Effector memory CD4-positive, alpha-beta T cell (primary cell): Measurements from ENCODE around the gene LPCAT4.

ENCODE experiments used
- DNase-seq, 3 donors: peaks; one replicate each; pipeline ENCODE4 v3.0.0-alpha.2; 2020
- H3K27ac ChIP-seq: 2 replicates; pipeline ENCODE4 v1.7.0; 2013; ENCODE audit warnings: mild to moderate bottlenecking, low read length, moderate library complexity; ENCODE audit not compliant: insufficient read depth, poor library complexity, severe bottlenecking
- H3K27me3 ChIP-seq: replicated peaks from 2 replicates; pipeline ENCODE4 v1.7.0; 2013; ENCODE audit warnings: mild to moderate bottlenecking, low read length; ENCODE audit not compliant: insufficient read depth, control insufficient read depth, poor library complexity, severe bottlenecking
- H3K36me3 ChIP-seq: 2 replicates; pipeline ENCODE4 v1.7.0; 2013; ENCODE audit warnings: mild to moderate bottlenecking, low read length, moderate library complexity; ENCODE audit not compliant: control insufficient read depth, insufficient read depth
- H3K4me1 ChIP-seq: 2 replicates; pipeline ENCODE4 v1.7.0; 2013; ENCODE audit warnings: low read length, mild to moderate bottlenecking; ENCODE audit not compliant: control insufficient read depth, insufficient read depth, poor library complexity, severe bottlenecking
- H3K4me3 ChIP-seq: 2 replicates; pipeline ENCODE4 v1.7.0; 2013; ENCODE audit warnings: low read length, low read depth, mild to moderate bottlenecking; ENCODE audit not compliant: insufficient read depth, poor library complexity, severe bottlenecking
- H3K9me3 ChIP-seq: 2 replicates; pipeline ENCODE4 v1.7.0; 2013; ENCODE audit warnings: mild to moderate bottlenecking, low read length, moderate library complexity; ENCODE audit not compliant: control insufficient read depth

The LPCAT4 gene

GRCh38 chr15:34364041-34364440 is 3.0 kb downstream of the LPCAT4 start:
- peaks cover 40% of the 10 kb centered on the region for H3K36me3 ChIP-seq
- peaks cover 19% of the 10 kb centered on the region for H3K4me1 ChIP-seq
- H3K27ac ChIP-seq, result no peak overlapping the region
- no peak for DNase-seq
- no peaks in the 10 kb centered on the region for H3K27me3 ChIP-seq
- H3K4me3 ChIP-seq, result no peak overlapping the region
- H3K9me3 ChIP-seq, result no peaks in the 10 kb centered on the region

- Histone ChIP-seq H3K4me3 (no peak overlapping the region), H3K36me3 (peaks cover 51% of the 10 kb centered on the region)
Measured at GRCh38 chr15:34362047-34362773, 4.8 kb downstream of the LPCAT4 start.

DNA sequence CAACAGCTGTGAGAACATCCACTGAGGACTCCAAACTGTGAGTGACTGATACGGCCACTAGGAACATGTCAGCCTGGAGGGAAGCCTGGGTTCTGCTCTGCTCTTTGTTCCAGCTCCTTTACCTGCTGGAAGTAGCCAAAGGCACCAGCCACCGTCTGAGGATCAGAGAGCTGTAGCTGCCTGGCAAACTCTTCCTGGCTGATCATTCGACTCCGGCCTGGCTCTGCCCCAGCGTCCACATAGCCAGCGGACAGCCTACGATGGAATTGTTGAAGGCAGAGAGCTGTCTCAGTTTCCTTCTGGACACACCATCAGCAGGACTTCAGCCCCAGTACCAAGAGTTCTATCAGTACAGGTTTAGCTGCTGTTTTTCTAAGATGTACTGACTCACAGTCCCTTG is 5.7 kb downstream of the LPCAT4 start:
- Histone ChIP-seq H3K27me3 (no peaks in the 10 kb centered on the region), H3K4me1 (peaks cover 13% of the 10 kb centered on the region)

More at GRCh38 chr15:34362047-34362773, 4.8 kb downstream of the LPCAT4 start:
- H3K4me1 ChIP-seq, result peaks cover 13% of the 10 kb centered on the region
- H3K9me3 ChIP-seq, result no peaks in the 10 kb centered on the region
- no peak for DNase-seq
- no peak overlapping the region for H3K27ac ChIP-seq
- H3K27me3 ChIP-seq, result no peaks in the 10 kb centered on the region

GRCh38 chr15:34360298-34360697 is 6.7 kb downstream of the LPCAT4 start:
- Histone ChIP-seq H3K4me3 (no peak overlapping the region), H3K9me3 (no peaks in the 10 kb centered on the region), H3K4me1 (peaks cover 4% of the 10 kb centered on the region), H3K36me3 (peaks cover 57% of the 10 kb centered on the region), H3K27ac (no peak overlapping the region), H3K27me3 (no peaks in the 10 kb centered on the region)
- DNase-seq, result no peak

More for the DNA sequence above, 5.7 kb downstream of the LPCAT4 start:
- no peak for DNase-seq
- Histone ChIP-seq H3K36me3 (peaks cover 57% of the 10 kb centered on the region), H3K27ac (no peak overlapping the region), H3K9me3 (no peaks in the 10 kb centered on the region), H3K4me3 (no peak overlapping the region)

- Histone ChIP-seq H3K9me3 (no peaks in the 10 kb centered on the region), H3K27ac (no peak overlapping the region), H3K4me3 (no peak overlapping the region), H3K27me3 (no peaks in the 10 kb centered on the region), H3K36me3 (peaks cover 57% of the 10 kb centered on the region), H3K4me1 (no peaks in the 10 kb centered on the region)
- no peak for DNase-seq
Measured at GRCh38 chr15:34359416-34359815, 7.6 kb downstream of the LPCAT4 start.

DNA sequence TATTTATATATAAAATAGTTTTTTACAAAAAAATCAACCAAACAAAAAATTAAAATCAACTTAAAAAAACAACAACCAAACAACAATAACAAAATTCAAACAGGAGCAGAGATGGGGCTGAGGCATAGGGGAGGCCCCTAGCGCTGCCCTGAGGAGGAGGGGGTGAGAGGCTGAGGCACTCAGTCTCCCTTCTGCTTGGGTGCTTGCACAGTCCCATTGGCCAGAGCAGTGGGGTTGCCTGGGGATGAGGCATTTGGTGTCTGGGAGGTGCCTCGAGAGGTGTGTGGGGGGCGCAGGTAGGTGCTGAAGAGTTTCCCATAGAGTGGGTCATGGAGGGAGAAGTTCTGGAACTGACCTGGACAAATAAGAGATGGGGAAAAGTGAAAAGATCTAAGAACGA is 8.0 kb downstream of the LPCAT4 start:
- DNase-seq, result no peak
- H3K36me3 ChIP-seq, result peaks cover 55% of the 10 kb centered on the region
- H3K4me3 ChIP-seq, result no peak overlapping the region
- no peaks in the 10 kb centered on the region for H3K27me3 ChIP-seq
- no peaks in the 10 kb centered on the region for H3K4me1 ChIP-seq
- H3K9me3 ChIP-seq, result no peaks in the 10 kb centered on the region
- no peak overlapping the region for H3K27ac ChIP-seq

- H3K4me3 ChIP-seq, result no peak overlapping the region
- no peak overlapping the region for H3K27ac ChIP-seq
- no peaks in the 10 kb centered on the region for H3K4me1 ChIP-seq
- no peak for DNase-seq
- no peaks in the 10 kb centered on the region for H3K27me3 ChIP-seq
- H3K9me3 ChIP-seq, result no peaks in the 10 kb centered on the region
- peaks cover 53% of the 10 kb centered on the region for H3K36me3 ChIP-seq
Measured at GRCh38 chr15:34358367-34358766, 8.6 kb downstream of the LPCAT4 start.

- no peak overlapping the region for H3K27ac ChIP-seq
- no peak for DNase-seq
- H3K4me1 ChIP-seq, result no peaks in the 10 kb centered on the region
- no peak overlapping the region for H3K4me3 ChIP-seq
- no peaks in the 10 kb centered on the region for H3K9me3 ChIP-seq
- peaks cover 48% of the 10 kb centered on the region for H3K36me3 ChIP-seq
- H3K27me3 ChIP-seq, result no peaks in the 10 kb centered on the region
Measured at GRCh38 chr15:34357653-34358052, 9.3 kb downstream of the LPCAT4 start.

DNA sequence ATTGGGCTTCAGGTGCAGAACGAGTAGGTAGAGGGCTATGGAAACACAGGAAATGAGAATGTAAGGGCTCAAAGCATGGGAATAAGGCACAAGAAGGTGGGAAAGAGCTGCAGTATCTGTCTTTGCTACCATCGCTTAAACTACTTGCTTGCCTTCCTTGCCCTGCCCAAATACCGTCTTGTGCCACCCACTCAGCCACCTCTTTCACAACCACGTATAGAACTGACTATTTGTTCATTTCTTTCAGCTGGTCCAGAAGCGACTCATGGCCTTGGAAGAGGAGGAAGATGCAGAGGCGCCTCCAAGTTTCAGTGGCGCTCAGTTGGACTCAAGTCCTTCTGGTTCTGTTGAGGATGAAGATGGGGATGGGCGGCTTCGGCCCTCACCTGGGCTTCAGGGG is 11.8 kb downstream of the LPCAT4 start:
- Histone ChIP-seq H3K9me3 (no peaks in the 10 kb centered on the region), H3K27ac (no peak overlapping the region), H3K4me3 (no peak overlapping the region), H3K4me1 (no peaks in the 10 kb centered on the region), H3K36me3 (peaks cover 29% of the 10 kb centered on the region), H3K27me3 (no peaks in the 10 kb centered on the region)
- no peak for DNase-seq

DNA sequence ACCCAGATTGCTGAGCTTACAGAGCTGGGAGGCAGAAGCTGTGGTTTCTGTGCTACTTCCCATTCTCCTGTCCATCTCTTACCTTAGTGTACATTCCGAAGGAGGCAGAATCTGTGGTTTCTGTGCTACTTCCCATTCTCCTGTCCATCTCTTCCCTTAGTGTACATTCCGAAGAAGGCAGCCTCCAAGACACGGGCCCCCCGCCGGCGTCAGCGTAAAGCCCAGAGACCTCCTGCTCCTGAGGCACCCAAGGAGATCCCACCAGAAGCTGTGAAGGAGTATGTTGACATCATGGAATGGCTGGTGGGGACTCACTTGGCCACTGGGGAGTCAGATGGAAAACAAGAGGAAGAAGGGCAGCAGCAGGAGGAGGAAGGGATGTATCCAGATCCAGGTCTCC is 12.7 kb downstream of the LPCAT4 start:
- DNase-seq, result no peak
- Histone ChIP-seq H3K9me3 (no peaks in the 10 kb centered on the region), H3K4me1 (no peaks in the 10 kb centered on the region), H3K4me3 (no peak overlapping the region), H3K36me3 (peaks cover 19% of the 10 kb centered on the region), H3K27ac (no peak overlapping the region), H3K27me3 (no peaks in the 10 kb centered on the region)
